OCI-LY7 (cell line): ENCODE data around the gene HUS1B. TPM values are rescaled to one million over a fixed set of nuclear protein-coding genes. Genes with fewer than 3 reads are reported as not detected.

ENCODE experiments used
- BruUV-seq: library from RNA; stranded (reverse); fragments of 400-500 nt; replicated peaks from 2 replicates; lab custom pipeline; 2021; lab: Mats Ljungman, UMichigan
- CTCF ChIA-PET: fragments of 300-600 bp; sonication (Branson Sonifier 250); formaldehyde crosslinking; loops from one replicate; lab custom pipeline; 2022; ENCODE audit warnings: antibody characterized with exemption; ENCODE audit not compliant: unreplicated experiment; lab: Charles Lee
- POLR2A ChIA-PET: fragments of 300-600 bp; sonication (Branson Sonifier 250); formaldehyde crosslinking; loops from one replicate; lab custom pipeline; 2022; ENCODE audit warnings: antibody characterized with exemption; lab: Charles Lee
- DNase-seq: peaks from one replicate; pipeline ENCODE4 v3.0.0-alpha.2; 2015; ENCODE audit warnings: low spot score
- H2AFZ ChIP-seq: fragments of 200-600 bp; sonication (generic), shearing (Covaris generic); 2 replicates; pipeline ENCODE4 v1.6.1; 2014; ENCODE audit warnings: mild to moderate bottlenecking, antibody characterized with exemption, low read length, moderate library complexity
- H3K27ac ChIP-seq: fragments of 200-600 bp; sonication (generic); 2 replicates; pipeline ENCODE4 v1.5.1; 2014; ENCODE audit warnings: mixed run types, low read depth, mild to moderate bottlenecking, moderate library complexity, low read length, inconsistent platforms; ENCODE audit not compliant: poor library complexity, severe bottlenecking
- H3K36me3 ChIP-seq: fragments of 200-600 bp; sonication (generic); 2 replicates; pipeline ENCODE4 v1.6.1; 2014; ENCODE audit warnings: mild to moderate bottlenecking, antibody characterized with exemption, low read length, moderate library complexity, mixed read lengths; ENCODE audit not compliant: insufficient read depth
- H3K4me1 ChIP-seq: fragments of 200-600 bp; sonication (generic); 2 replicates; pipeline ENCODE4 v1.5.1; 2014; ENCODE audit warnings: mild to moderate bottlenecking, low read length; ENCODE audit not compliant: insufficient read depth, poor library complexity, severe bottlenecking
- H3K4me2 ChIP-seq: fragments of 200-600 bp; sonication (generic); 2 replicates; pipeline ENCODE4 v1.6.1; 2014; ENCODE audit warnings: mild to moderate bottlenecking, low read length
- H3K4me3 ChIP-seq: fragments of 200-600 bp; sonication (generic); 2 replicates; pipeline ENCODE4 v1.5.1; 2014; ENCODE audit warnings: mild to moderate bottlenecking, low read depth, low read length; ENCODE audit not compliant: poor library complexity, severe bottlenecking
- H3K79me2 ChIP-seq: fragments of 200-600 bp; sonication (generic); 2 replicates; pipeline ENCODE4 v1.6.1; 2016; ENCODE audit warnings: low read depth, mild to moderate bottlenecking, low read length, moderate library complexity, mixed read lengths; ENCODE audit not compliant: insufficient read depth
- H3K9me2 ChIP-seq: fragments of 200-600 bp; sonication (generic); 2 replicates; pipeline ENCODE4 v1.6.1; 2016; ENCODE audit warnings: mild to moderate bottlenecking, low read length, mixed read lengths; ENCODE audit not compliant: insufficient read depth
- H3K9me3 ChIP-seq: fragments of 200-600 bp; sonication (generic); 2 replicates; pipeline ENCODE4 v1.6.1; 2014; ENCODE audit warnings: mild to moderate bottlenecking, mixed run types, low read length, mixed read lengths
- H4K20me1 ChIP-seq: fragments of 200-600 bp; sonication (generic); 2 replicates; pipeline ENCODE4 v1.6.1; 2014; ENCODE audit warnings: mild to moderate bottlenecking, antibody characterized with exemption, low read length, moderate library complexity, mixed read lengths; ENCODE audit not compliant: insufficient read depth
- CTCF ChIP-seq: fragments of 200-600 bp; sonication (generic); conservative IDR thresholded peaks from 2 replicates; pipeline ENCODE4 v1.5.1; 2014; ENCODE audit warnings: mild to moderate bottlenecking, antibody characterized with exemption, low read length, moderate library complexity, mixed read lengths
- EZH2phosphoT487 ChIP-seq: fragments of 200-600 bp; sonication (generic); IDR thresholded peaks from 2 replicates; pipeline ENCODE4 v1.6.1; 2018; ENCODE audit warnings: low read depth, borderline replicate concordance, mild to moderate bottlenecking, mixed run types, antibody characterized with exemption, low read length, moderate library complexity, mixed read lengths
- intact Hi-C: fragments of 100-400 bp; cut with micrococcal nuclease; formaldehyde crosslinking; loops from one replicate; pipeline ENCODE4 v1.10.0; 2022; ENCODE audit not compliant: unreplicated experiment
- total RNA-seq, 2 experiments: library from RNA; depleted of rRNA in 1 of 2; stranded (reverse); fragments of >200 nt in 1 of 2; shearing (Covaris generic) in 1 of 2; gene quantifications; 2 replicates each; pipeline ENCODE4 v1.2.3, GENCODE V29; 2014 to 2022

HUS1B gene
- total RNA-seq, 2 experiments from 2014 or later = 1.6 to 3.8 TPM

GRCh38 chr6:689223-689622 lies 32.3 kb upstream of the HUS1B start:
- Histone ChIP-seq H3K4me2 (no peak overlapping the region), H2AFZ (no peak overlapping the region), H3K79me2 (peaks cover 20% of the 10 kb centered on the region), H3K36me3 (peaks cover 21% of the 10 kb centered on the region; the same call in 1 of the 2 replicates), H4K20me1 (peaks cover 3% of the 10 kb centered on the region; the same call in 1 of the 2 replicates), H3K9me3 (no peaks in the 10 kb centered on the region), H3K4me3 (no peak overlapping the region), H3K4me1 (peaks cover 19% of the 10 kb centered on the region), H3K27ac (no peak overlapping the region), H3K9me2 (no peaks in the 10 kb centered on the region)
- ChIA-PET POLR2A (interaction anchor here (0.9 to 1.5 kb wide), 6 partner anchors 9 to 33 kb away, joined by 3 to 5 read pairs (median 3); no protein-coding TSS in a partner anchor), CTCF (no interaction called here)
- TF ChIP-seq EZH2phosphoT487 = no peak
- TF ChIP-seq CTCF = no peak
- no TSS peak for BruUV-seq
- intact Hi-C loops = no loop called here
- DNase-seq = no peak

GRCh38 chr6:686497-686896 lies 29.6 kb upstream of the HUS1B start:
- intact Hi-C loops = no loop called here
- Histone ChIP-seq H3K4me2 (no peak overlapping the region), H2AFZ (no peak overlapping the region), H3K36me3 (peaks cover 21% of the 10 kb centered on the region; the same call in 1 of the 2 replicates), H3K4me3 (no peak overlapping the region), H3K4me1 (peaks cover 15% of the 10 kb centered on the region), H3K9me3 (no peaks in the 10 kb centered on the region), H4K20me1 (no peaks in the 10 kb centered on the region), H3K9me2 (no peaks in the 10 kb centered on the region), H3K27ac (no peak overlapping the region), H3K79me2 (peaks cover 13% of the 10 kb centered on the region)
- POLR2A ChIA-PET = no interaction called here
- CTCF ChIA-PET = no interaction called here
- no peak for DNase-seq
- no TSS peak for BruUV-seq
- TF ChIP-seq CTCF (no peak; the same call in 1 of the 2 replicates), EZH2phosphoT487 (no peak)

- no peaks in the 10 kb centered on the region for H4K20me1 ChIP-seq
Observed at GRCh38 chr6:684831-685636, 28.1 kb upstream of the HUS1B start.

More at GRCh38 chr6:684831-685636, 28.1 kb upstream of the HUS1B start:
- Histone ChIP-seq H3K36me3 (peaks cover 20% of the 10 kb centered on the region; the same call in 1 of the 2 replicates), H3K4me1 (peaks cover 7% of the 10 kb centered on the region), H3K27ac (no peak overlapping the region), H3K79me2 (peaks cover 3% of the 10 kb centered on the region; the same call in 1 of the 2 replicates), H3K4me2 (no peak overlapping the region), H3K9me2 (no peaks in the 10 kb centered on the region), H3K9me3 (no peaks in the 10 kb centered on the region), H2AFZ (no peak overlapping the region), H3K4me3 (no peak overlapping the region)
- TF ChIP-seq CTCF (no peak), EZH2phosphoT487 (no peak)
- intact Hi-C loops = no loop called here
- CTCF ChIA-PET = no interaction called here
- no TSS peak for BruUV-seq
- DNase-seq = no peak
- POLR2A ChIA-PET = interaction anchor here (0.7 to 1.2 kb wide), 4 partner anchors 8 to 483 kb away, joined by 3 to 4 read pairs (median 4); no protein-coding TSS in a partner anchor
